SJCRH30 (cell line): ENCODE results near the gene ZNF48. TPM values are rescaled to one million over a fixed set of nuclear protein-coding genes. Genes with fewer than 3 reads are reported as not detected.

Source experiments
- DNase-seq, 2 experiments: peaks; one replicate each; pipeline ENCODE4 v3.0.0-alpha.2; 2015 to 2020
- H3K27ac ChIP-seq: fragments of 250-450 bp; sonication (Bioruptor Pico); 2 replicates; pipeline ENCODE4 v1.5.1; 2020; ENCODE audit warnings: mild to moderate bottlenecking, moderate library complexity
- H3K27me3 ChIP-seq: fragments of 250-450 bp; sonication (Bioruptor Pico); 2 replicates; pipeline ENCODE4 v1.5.1; 2020; ENCODE audit warnings: mild to moderate bottlenecking, moderate library complexity
- H3K36me3 ChIP-seq: fragments of 250-450 bp; sonication (Bioruptor Pico); 2 replicates; pipeline ENCODE4 v1.5.1; 2020; ENCODE audit warnings: mild to moderate bottlenecking, moderate library complexity
- H3K4me1 ChIP-seq: fragments of 250-450 bp; sonication (Bioruptor Pico); 2 replicates; pipeline ENCODE4 v1.5.1; 2020; ENCODE audit warnings: mild to moderate bottlenecking, moderate library complexity
- H3K4me3 ChIP-seq: fragments of 250-450 bp; sonication (Bioruptor Pico); 2 replicates; pipeline ENCODE4 v1.5.1; 2020; ENCODE audit warnings: mild to moderate bottlenecking, moderate library complexity
- H3K9me3 ChIP-seq: fragments of 250-450 bp; sonication (Bioruptor Pico); replicated peaks from 2 replicates; pipeline ENCODE4 v1.5.1; 2020; ENCODE audit warnings: mild to moderate bottlenecking, moderate library complexity
- total RNA-seq: library from RNA; depleted of rRNA; stranded (reverse); fragments of >200 nt; shearing (Covaris generic); gene quantifications from 2 replicates; pipeline ENCODE4 v1.2.3, GENCODE V29; 2014

Gene ZNF48
- total RNA-seq, 1 experiment from 2014 or later: 9.3 TPM

DNA sequence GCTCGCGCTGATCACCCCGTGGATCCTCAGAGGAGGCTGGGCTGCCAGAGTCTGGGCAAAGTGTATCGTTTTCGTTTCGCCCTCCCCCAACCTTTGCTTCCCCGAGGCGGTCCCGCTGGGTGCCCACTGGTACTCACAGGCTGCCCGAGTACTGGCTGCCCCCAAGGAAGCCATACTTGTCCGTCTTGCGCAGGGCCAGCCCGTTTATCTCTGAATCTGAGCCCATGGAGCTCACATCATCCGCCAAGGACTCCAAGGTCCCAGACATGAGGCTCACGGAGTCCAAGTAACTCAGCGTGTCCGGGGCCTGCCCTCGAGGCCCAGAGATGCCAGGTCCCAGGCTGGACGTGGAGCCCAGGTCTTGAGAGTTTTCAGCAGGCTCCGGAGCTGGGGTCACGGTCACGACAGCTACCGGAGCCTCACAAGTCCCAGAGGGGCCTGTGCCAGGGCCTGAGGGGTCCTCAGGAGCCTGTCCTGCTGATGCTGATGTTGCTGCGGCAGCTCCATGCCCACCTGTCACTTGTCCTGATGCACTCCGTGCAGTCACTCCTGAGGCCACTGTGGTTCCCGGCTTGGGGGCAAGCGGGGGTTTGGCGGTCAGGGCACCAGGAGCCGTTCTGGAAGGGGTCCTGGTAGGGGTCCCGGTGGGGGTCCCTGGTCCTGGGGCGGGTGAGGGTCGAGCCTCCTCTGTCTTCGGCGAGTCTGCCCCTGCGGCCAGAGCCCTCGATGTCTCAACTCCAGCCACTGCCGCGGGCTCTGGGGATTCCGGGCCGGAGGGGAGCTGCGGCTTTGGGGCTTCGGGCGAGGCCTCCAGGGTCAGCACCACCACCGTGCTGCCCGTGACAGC lies 25.9 kb upstream of the ZNF48 start:
- Histone ChIP-seq H3K36me3 (peaks cover 23% of the 10 kb centered on the region), H3K9me3 (no peaks in the 10 kb centered on the region), H3K27me3 (no peaks in the 10 kb centered on the region), H3K4me3 (peak overlapping the region; percentile 70), H3K27ac (no peak overlapping the region; the same call in 1 of the 2 replicates), H3K4me1 (peaks cover 22% of the 10 kb centered on the region)
- peak in 1 of 2 experiments; percentile 44 for DNase-seq

- H3K27ac ChIP-seq: no peak overlapping the region; the same call in 1 of the 2 replicates
- H3K9me3 ChIP-seq: no peaks in the 10 kb centered on the region
- peaks cover 17% of the 10 kb centered on the region for H3K36me3 ChIP-seq
- peaks cover 22% of the 10 kb centered on the region for H3K4me1 ChIP-seq
- DNase-seq: no peak
- peak overlapping the region; percentile 70 for H3K4me3 ChIP-seq
- H3K27me3 ChIP-seq: no peaks in the 10 kb centered on the region
Observed at GRCh38 chr16:30369938-30370455, 25.2 kb upstream of the ZNF48 start.

- peaks cover 24% of the 10 kb centered on the region for H3K4me1 ChIP-seq
- H3K27ac ChIP-seq: peak within 1 kb of the TSS; percentile 69
- peaks cover 11% of the 10 kb centered on the region for H3K36me3 ChIP-seq
- no peaks in the 10 kb centered on the region for H3K9me3 ChIP-seq
- peak; percentile 99 to 100 for DNase-seq
- H3K4me3 ChIP-seq: peak within 1 kb of the TSS; percentile 70
- H3K27me3 ChIP-seq: no peaks in the 10 kb centered on the region
Observed at GRCh38 chr16:30370456-30371247, 24.6 kb upstream of the ZNF48 start, which contains the start of gene TBC1D10B. Gene TBC1D10B, minus strand, starts transcription at chr16:30370494. Its CDS starts 311 bp downstream, at chr16:30370183.

DNA sequence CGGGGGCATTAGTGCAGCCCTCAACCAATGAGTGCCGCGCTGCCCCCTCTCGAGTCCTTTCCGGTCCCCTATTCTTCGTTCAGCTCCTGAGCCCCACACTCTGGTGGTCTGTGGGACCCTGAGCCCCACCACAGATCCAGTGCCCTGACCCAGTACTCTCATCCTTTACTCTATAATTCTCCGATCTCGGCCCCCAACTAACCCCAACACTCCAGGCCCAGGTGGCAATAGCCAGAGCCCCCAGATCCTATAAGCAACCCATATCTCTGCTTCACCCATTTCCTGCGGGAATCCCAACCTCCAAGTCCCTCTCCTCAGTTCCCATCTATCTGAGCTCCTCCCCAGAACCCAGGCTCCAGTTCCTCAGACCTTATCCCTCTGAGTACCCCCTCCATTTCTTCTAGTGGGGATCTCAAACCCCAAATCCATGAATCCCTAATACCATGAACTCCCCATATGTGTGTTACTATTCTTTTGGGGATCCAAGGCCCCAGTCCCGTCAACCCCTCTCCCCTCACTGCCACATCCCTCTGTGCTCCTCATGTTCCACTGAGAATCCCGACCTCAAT lies 23.9 kb upstream of the ZNF48 start:
- Histone ChIP-seq H3K4me1 (peaks cover 31% of the 10 kb centered on the region), H3K4me3 (peak overlapping the region; percentile 47), H3K36me3 (peaks cover 5% of the 10 kb centered on the region), H3K27me3 (no peaks in the 10 kb centered on the region), H3K9me3 (no peaks in the 10 kb centered on the region), H3K27ac (peak overlapping the region; percentile 69)
- DNase-seq: no peak

DNA sequence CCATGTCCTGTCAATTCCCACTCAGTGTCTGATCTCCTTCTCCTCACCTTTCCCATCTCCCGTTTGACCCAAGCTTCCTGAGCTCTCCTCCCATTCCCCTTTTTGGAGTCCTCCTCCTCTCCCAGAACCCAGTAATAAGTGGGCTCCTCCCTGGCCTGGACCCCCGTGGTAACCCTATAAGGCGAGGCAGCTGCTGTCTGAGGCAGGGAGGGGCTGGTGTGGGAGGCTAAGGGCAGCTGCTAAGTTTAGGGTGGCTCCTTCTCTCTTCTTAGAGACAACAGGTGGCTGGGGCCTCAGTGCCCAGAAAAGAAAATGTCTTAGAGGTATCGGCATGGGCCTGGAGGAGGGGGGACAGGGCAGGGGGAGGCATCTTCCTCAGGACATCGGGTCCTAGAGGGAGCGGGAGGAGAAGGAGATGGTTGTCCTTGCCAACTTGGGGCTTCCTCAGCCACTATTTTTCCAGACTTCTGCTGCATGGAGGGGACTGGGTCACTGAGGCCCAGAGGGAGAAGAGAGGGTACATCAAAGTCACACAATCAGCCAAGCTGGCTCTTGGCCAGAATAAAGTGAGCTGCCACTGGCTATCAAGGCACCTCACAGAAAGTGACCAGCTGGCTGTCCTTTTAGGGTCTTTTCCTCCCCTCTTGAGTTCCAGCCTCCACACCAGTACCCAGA lies 23.0 kb upstream of the ZNF48 start:
- DNase-seq: peak; percentile 82 to 87
- H3K4me3 ChIP-seq: peak overlapping the region; percentile 47
- H3K36me3 ChIP-seq: peaks cover under 1% of the 10 kb centered on the region; the same call in 1 of the 2 replicates
- peaks cover 39% of the 10 kb centered on the region for H3K4me1 ChIP-seq
- H3K27ac ChIP-seq: peak overlapping the region; percentile 69
- no peaks in the 10 kb centered on the region for H3K9me3 ChIP-seq
- no peaks in the 10 kb centered on the region for H3K27me3 ChIP-seq

GRCh38 chr16:30372725-30373124 lies 22.5 kb upstream of the ZNF48 start:
- no peaks in the 10 kb centered on the region for H3K9me3 ChIP-seq
- no peaks in the 10 kb centered on the region for H3K27me3 ChIP-seq
- no peak for DNase-seq
- H3K36me3 ChIP-seq: no peaks in the 10 kb centered on the region
- H3K27ac ChIP-seq: peak overlapping the region; percentile 69
- peaks cover 39% of the 10 kb centered on the region for H3K4me1 ChIP-seq
- H3K4me3 ChIP-seq: no peak overlapping the region

DNA sequence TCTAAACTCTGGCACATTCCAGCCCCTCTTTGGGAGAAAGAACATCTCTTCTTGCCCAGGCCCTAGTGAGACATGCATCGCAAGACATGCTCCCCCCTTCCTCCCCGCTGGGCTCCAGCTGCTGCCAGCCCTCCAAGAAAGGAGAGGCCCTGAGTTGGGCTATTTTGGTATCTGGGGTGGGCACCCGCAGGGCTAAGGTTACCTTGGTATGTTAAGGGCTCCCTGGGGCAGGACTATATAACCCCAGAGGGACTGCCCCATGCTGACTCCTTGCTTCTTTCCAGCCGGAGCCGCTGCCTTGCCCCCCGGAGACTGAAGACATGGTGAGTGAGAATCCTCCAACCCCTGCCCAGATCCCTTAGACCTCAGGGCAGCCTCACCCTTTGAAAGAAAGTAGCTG lies 20.7 kb upstream of the ZNF48 start, which contains the start of gene MYL11:
MYL11 (plus strand) TSS at position 265 of the 400 bp plus-strand sequence; CDS start at position 321, 56 bp downstream.
- Histone ChIP-seq H3K4me1 (peaks cover 36% of the 10 kb centered on the region), H3K4me3 (no peak within 1 kb of the TSS), H3K9me3 (no peaks in the 10 kb centered on the region), H3K36me3 (no peaks in the 10 kb centered on the region), H3K27me3 (no peaks in the 10 kb centered on the region), H3K27ac (no peak within 1 kb of the TSS)
- DNase-seq: peak in 1 of 2 experiments; percentile 55

DNA sequence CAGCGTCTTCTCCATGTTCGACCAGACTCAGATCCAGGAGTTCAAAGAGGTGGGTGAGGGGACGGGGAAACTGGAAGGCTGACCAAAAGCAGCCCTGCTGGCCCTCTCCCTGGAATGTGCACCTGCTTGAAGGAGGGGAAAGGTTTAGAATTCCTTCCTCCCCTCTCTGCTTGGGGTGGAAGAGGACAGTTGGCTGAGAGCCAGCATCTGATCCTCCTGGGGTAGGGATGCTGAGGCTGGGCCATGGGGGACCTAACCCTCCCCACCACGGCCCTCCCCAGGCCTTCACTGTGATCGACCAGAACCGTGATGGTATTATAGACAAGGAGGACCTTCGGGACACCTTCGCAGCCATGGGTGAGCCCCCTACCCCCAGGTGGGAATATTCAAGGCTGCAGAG lies 19.4 kb upstream of the ZNF48 start:
- Histone ChIP-seq H3K4me3 (no peak overlapping the region), H3K27ac (no peak overlapping the region), H3K4me1 (peaks cover 36% of the 10 kb centered on the region), H3K36me3 (no peaks in the 10 kb centered on the region), H3K9me3 (no peaks in the 10 kb centered on the region), H3K27me3 (no peaks in the 10 kb centered on the region)
- DNase-seq: peak; percentile 39 to 40

DNA sequence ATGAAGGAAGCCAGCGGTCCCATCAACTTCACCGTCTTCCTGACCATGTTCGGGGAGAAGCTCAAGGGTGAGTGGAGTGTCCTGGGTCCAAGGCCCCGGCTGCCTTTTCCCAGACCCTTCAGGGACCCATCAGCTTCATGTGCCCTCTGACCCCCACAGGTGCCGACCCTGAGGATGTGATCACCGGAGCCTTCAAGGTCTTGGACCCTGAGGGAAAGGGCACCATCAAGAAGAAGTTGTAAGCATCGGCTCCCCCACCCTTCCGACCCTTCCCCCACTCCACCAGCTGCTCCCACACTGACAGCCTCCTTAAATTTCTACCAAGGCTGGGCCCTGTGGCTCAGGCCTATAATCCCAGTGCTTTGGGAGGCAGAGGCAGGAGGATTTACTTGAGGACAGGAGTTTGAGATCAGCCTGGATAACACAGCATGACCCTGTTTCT lies 18.7 kb upstream of the ZNF48 start:
- Histone ChIP-seq H3K4me1 (peaks cover 35% of the 10 kb centered on the region), H3K36me3 (no peaks in the 10 kb centered on the region), H3K27ac (peak overlapping the region; percentile 96; the same call in 1 of the 2 replicates), H3K9me3 (no peaks in the 10 kb centered on the region), H3K4me3 (no peak overlapping the region), H3K27me3 (no peaks in the 10 kb centered on the region)
- DNase-seq: peak; percentile 65 to 73

DNA sequence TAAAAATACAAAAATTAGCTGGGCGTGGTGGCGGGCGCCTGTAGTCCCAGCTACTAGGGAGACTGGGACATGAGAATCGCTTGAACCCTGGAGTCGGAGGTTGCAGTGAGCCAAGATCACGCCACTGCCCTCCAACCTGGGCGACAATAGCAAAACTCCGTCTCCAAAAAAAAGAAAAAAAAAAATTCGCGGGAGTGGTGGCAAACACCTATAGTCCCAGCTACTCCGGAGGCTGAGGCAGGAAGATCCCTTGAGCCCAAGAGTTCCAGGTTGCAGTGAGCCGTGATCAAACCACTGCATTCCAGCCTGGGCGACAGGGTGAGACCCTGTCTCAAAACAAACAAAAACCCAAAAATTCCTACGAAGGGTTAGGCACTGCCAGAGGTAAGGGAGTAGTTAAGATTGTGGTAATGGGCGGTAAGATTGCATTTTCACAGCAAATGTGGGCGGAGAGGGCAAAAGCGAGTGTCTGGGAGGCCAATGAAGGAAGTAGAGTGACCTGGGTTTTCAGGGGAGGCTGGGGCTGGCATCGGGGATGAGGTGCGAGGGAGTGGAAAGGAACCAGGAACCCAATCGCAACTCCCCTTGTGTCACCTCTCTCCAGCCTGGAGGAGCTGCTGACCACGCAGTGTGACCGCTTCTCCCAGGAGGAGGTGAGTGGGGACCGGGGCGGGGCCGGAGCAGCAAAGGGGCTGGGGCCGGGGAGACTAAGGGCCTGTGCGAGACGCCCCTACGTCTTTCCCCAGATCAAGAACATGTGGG lies 18.0 kb upstream of the ZNF48 start:
- no peaks in the 10 kb centered on the region for H3K36me3 ChIP-seq

DNA sequence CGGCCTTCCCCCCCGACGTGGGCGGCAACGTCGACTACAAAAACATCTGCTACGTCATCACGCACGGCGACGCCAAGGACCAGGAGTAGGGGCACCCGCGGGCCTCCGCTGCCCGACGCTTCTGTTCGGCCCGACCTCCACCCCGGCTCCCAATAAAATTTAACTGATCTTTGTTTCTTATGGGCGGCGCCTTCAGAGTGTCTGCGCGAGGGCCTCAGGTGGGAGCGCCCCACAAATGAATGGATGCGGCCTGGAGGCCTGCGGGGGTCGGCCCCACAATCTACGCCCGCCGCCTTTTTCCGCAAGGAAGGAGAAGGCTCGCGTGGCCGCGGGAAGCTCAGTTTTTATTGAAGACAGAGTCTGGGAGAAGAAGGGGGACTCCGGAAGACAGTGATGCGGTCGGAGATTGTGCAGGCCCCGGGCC lies 17.4 kb upstream of the ZNF48 start:
- peak; percentile 95 to 96 for DNase-seq
- Histone ChIP-seq H3K27me3 (no peaks in the 10 kb centered on the region), H3K9me3 (no peaks in the 10 kb centered on the region), H3K27ac (peak overlapping the region; percentile 96), H3K36me3 (no peaks in the 10 kb centered on the region), H3K4me3 (peak overlapping the region; percentile 77), H3K4me1 (peaks cover 21% of the 10 kb centered on the region)

More for the DNA sequence above, 18.0 kb upstream of the ZNF48 start:
- Histone ChIP-seq H3K9me3 (no peaks in the 10 kb centered on the region), H3K4me3 (peak overlapping the region; percentile 77), H3K27ac (peak overlapping the region; percentile 96), H3K27me3 (no peaks in the 10 kb centered on the region), H3K4me1 (peaks cover 27% of the 10 kb centered on the region)
- no peak for DNase-seq

GRCh38 chr16:30378236-30379157 lies 16.7 kb upstream of the ZNF48 start:
- peak; percentile 99 for DNase-seq
- peak overlapping the region; percentile 77 for H3K4me3 ChIP-seq
- no peaks in the 10 kb centered on the region for H3K36me3 ChIP-seq
- H3K27me3 ChIP-seq: no peaks in the 10 kb centered on the region
- H3K9me3 ChIP-seq: no peaks in the 10 kb centered on the region
- H3K4me1 ChIP-seq: peaks cover 19% of the 10 kb centered on the region
- H3K27ac ChIP-seq: peak overlapping the region; percentile 96
